HepG2 (cell line): Measurements from ENCODE around the gene DHRS4L2. TPM values are rescaled to one million over a fixed set of nuclear protein-coding genes. Genes with fewer than 3 reads are reported as not detected.
A peak's percentile ranks its signal among the peaks of the same experiment; 100 is the strongest.

Experiments
- HDAC2 ChIP-seq: sonication (generic); formaldehyde crosslinking; IDR thresholded peaks from 2 replicates; pipeline ENCODE4 v1.4.0; 2020; ENCODE audit warnings: missing genetic modification reagents
- HMG20B ChIP-seq: conservative IDR thresholded peaks from 2 replicates; pipeline ENCODE4 v1.6.1; 2016; ENCODE audit warnings: missing genetic modification reagents, missing compliant biosample characterization
- HNF4G ChIP-seq, 2 experiments: sonication (generic) in 1 of 2; formaldehyde crosslinking in 1 of 2; IDR thresholded peaks; 2 replicates each; pipeline versions ENCODE4 v1.4.0 to v1.6.1; 2011 to 2020; ENCODE audit warnings: borderline replicate concordance in 2 of 2, low read depth in 2 of 2, mild to moderate bottlenecking in 2 of 2, low read length in 1 of 2, missing genetic modification reagents in 1 of 2, moderate library complexity in 1 of 2
- HOXA7 ChIP-seq: sonication (generic); formaldehyde crosslinking; IDR thresholded peaks from 2 replicates; pipeline ENCODE4 v1.8.1; 2022; ENCODE audit warnings: mild to moderate bottlenecking, missing genetic modification reagents, moderate library complexity
- MAFF ChIP-seq: IDR thresholded peaks from 2 replicates; pipeline ENCODE4 v1.6.1; 2011; ENCODE audit warnings: low read depth, low read length, improper control_type of control experiment
- MIER3 ChIP-seq: IDR thresholded peaks from 2 replicates; pipeline ENCODE4 v1.6.1; 2016; ENCODE audit warnings: missing compliant biosample characterization, borderline replicate concordance
- PAWR ChIP-seq: sonication (generic); formaldehyde crosslinking; IDR thresholded peaks from 2 replicates; pipeline ENCODE4 v1.4.0; 2020; ENCODE audit warnings: missing genetic modification reagents, mild to moderate bottlenecking, borderline replicate concordance
- RBM22 ChIP-seq: fragments of 200-400 bp; formaldehyde crosslinking; optimal IDR thresholded peaks from 2 replicates; pipeline ENCODE3; 2017; ENCODE audit warnings: mild to moderate bottlenecking, low read length, moderate library complexity
- SATB2 ChIP-seq: sonication (generic); formaldehyde crosslinking; IDR thresholded peaks from 2 replicates; pipeline ENCODE4 v1.5.0; 2020; ENCODE audit warnings: missing genetic modification reagents
- ZNF235 ChIP-seq: sonication (generic); formaldehyde crosslinking; IDR thresholded peaks from 2 replicates; pipeline ENCODE4 v1.8.1; 2023; ENCODE audit warnings: mild to moderate bottlenecking, missing genetic modification reagents, borderline replicate concordance
- ZNF652 ChIP-seq: IDR thresholded peaks from 2 replicates; pipeline ENCODE4 v1.6.1; 2016; ENCODE audit warnings: low read depth, borderline replicate concordance
- ZNF724P ChIP-seq: sonication (generic); formaldehyde crosslinking; IDR thresholded peaks from 2 replicates; pipeline ENCODE4 v1.8.0; 2022; ENCODE audit warnings: missing genetic modification reagents, borderline replicate concordance
- ZNF780A ChIP-seq: sonication (generic); formaldehyde crosslinking; IDR thresholded peaks from 2 replicates; pipeline ENCODE4 v1.8.0; 2022; ENCODE audit warnings: mild to moderate bottlenecking, missing genetic modification reagents, moderate library complexity
- polyA plus RNA-seq, 8 experiments: library from polyadenylated mRNA; depleted of rRNA in 3 of 8; stranded (reverse) in 7 of 8; unstranded in 1 of 8; fragments of >200 nt; fragmentation: Illumina TruSeq in 4 of 8; extraction: Trizol in 4 of 8; gene quantifications; 2 replicates each; pipeline versions ENCODE4 v1.2.1 to v1.2.3, GENCODE V29; 2011 to 2016; ENCODE audit warnings: low read depth in 4 of 8, missing spikeins in 1 of 8, mixed read lengths in 1 of 8; ENCODE audit not compliant: insufficient read depth in 1 of 8
- total RNA-seq, 5 experiments: library from RNA; depleted of rRNA; stranded (reverse); fragments of >200 nt; fragmentation: Illumina TruSeq; extraction: Trizol; gene quantifications; 2 replicates each; pipeline ENCODE4 v1.2.3, GENCODE V29; 2016; ENCODE audit warnings: low read depth in 1 of 5
- TF ChIP-seq, protein P1 (sequence below): sonication (generic); formaldehyde crosslinking; IDR thresholded peaks from 2 replicates; pipeline ENCODE4 v1.5.1; 2020; ENCODE audit warnings: mild to moderate bottlenecking, moderate library complexity, missing genetic modification reagents
- TF ChIP-seq, protein P2 (sequence below): IDR thresholded peaks from 2 replicates; pipeline ENCODE4 v1.6.1; 2016; ENCODE audit warnings: control low read depth
- TF ChIP-seq, protein P3 (sequence below), 2 experiments: sonication (generic) in 1 of 2; formaldehyde crosslinking in 1 of 2; IDR thresholded peaks; 2 replicates each; pipeline versions ENCODE4 v1.5.1 to v1.6.1; 2011 to 2020; ENCODE audit warnings: borderline replicate concordance in 1 of 2, low read depth in 1 of 2, low read length in 1 of 2, mild to moderate bottlenecking in 1 of 2, missing genetic modification reagents in 1 of 2, moderate library complexity in 1 of 2
- TF ChIP-seq, protein P4 (sequence below): sonication (generic); formaldehyde crosslinking; IDR thresholded peaks from 2 replicates; pipeline ENCODE4 v1.5.0; 2020; ENCODE audit warnings: mild to moderate bottlenecking, missing genetic modification reagents, borderline replicate concordance
- TF ChIP-seq, protein P5 (sequence below): IDR thresholded peaks from 2 replicates; pipeline ENCODE4 v1.6.1; 2016; ENCODE audit warnings: low read depth, control low read depth

The DHRS4L2 gene
- total and polyA plus RNA-seq, 2 of the 13 experiments (the other 11 are each of a cell fraction or from before 2014, with no cell fraction given), result 24.7 to 38.2 TPM

DNA sequence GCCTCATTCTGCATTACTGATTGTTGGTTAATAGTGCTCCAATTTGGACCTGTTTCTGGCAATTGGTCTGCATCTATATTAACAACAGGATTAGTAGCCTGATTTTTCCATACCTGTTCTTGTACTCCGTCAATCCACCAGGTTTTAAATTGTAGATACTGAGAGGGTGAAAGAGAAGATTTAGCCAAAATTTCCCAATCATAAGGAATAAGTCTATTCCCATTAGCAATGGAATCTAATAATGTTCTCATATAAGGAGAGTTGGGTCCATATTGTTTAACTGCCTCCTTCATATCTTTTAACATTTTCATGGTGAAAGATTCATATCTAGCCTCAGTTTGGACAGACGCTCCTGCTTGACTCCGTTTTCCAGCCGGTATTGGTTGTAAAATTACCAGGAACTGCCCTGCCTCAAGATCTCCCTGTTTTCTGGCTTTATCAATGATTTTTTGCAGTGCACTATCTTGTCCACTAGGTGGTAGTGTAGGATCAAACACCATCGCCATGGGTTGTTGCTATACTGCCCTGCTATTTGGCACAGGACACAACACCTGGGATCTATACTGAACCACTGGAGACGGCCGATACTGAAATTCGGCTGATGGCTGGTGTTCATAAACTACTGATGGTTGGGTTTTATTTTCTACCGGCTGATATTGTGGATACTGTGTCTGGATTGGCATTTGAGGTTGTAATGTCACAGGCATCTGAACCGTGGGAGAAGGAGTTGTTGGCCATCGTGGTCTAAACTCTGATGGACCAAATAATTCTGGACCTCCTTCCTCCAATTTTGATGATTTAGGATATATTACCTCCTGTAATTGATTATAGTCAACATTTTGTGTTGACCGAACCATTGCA lies 25.2 kb downstream of the DHRS4L2 start (continued):
- TF ChIP-seq, protein P1, sequence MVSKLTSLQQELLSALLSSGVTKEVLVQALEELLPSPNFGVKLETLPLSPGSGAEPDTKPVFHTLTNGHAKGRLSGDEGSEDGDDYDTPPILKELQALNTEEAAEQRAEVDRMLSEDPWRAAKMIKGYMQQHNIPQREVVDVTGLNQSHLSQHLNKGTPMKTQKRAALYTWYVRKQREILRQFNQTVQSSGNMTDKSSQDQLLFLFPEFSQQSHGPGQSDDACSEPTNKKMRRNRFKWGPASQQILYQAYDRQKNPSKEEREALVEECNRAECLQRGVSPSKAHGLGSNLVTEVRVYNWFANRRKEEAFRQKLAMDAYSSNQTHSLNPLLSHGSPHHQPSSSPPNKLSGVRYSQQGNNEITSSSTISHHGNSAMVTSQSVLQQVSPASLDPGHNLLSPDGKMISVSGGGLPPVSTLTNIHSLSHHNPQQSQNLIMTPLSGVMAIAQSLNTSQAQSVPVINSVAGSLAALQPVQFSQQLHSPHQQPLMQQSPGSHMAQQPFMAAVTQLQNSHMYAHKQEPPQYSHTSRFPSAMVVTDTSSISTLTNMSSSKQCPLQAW (CRISPR knock-in tag), result peak; percentile 90
- TF ChIP-seq SATB2 (0 out of 2 replicates have a peak, but pooled peaks have one; percentile 50), MAFF (no peak), ZNF235 (CRISPR knock-in tag) (no peak), HMG20B (CRISPR knock-in tag) (no peak), MIER3 (peak; percentile 96; the same call in 1 of the 2 replicates), PAWR (CRISPR knock-in tag) (no peak), ZNF652 (CRISPR knock-in tag) (no peak; the same call in 1 of the 2 replicates), ZNF724P (no peak), HDAC2 (0 out of 2 replicates have a peak, but pooled peaks have one; percentile 55), HNF4G (IDR thresholded peaks at IDR 0.05; ENCODE audit: borderline replicate concordance, low read depth, low read length) (no peak), HNF4G (CRISPR knock-in tag; IDR thresholded peaks at IDR 0.05; ENCODE audit: borderline replicate concordance, low read depth) (peak; percentile 63; the same call in 1 of the 2 replicates), HOXA7 (CRISPR knock-in tag) (no peak), ZNF780A (CRISPR knock-in tag) (0 out of 2 replicates have a peak, but pooled peaks have one; percentile 56), RBM22 (no peak)
- TF ChIP-seq, protein P2, sequence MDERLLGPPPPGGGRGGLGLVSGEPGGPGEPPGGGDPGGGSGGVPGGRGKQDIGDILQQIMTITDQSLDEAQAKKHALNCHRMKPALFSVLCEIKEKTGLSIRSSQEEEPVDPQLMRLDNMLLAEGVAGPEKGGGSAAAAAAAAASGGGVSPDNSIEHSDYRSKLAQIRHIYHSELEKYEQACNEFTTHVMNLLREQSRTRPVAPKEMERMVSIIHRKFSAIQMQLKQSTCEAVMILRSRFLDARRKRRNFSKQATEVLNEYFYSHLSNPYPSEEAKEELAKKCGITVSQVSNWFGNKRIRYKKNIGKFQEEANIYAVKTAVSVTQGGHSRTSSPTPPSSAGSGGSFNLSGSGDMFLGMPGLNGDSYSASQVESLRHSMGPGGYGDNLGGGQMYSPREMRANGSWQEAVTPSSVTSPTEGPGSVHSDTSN (CRISPR knock-in tag), result no peak
- TF ChIP-seq, protein P3, sequence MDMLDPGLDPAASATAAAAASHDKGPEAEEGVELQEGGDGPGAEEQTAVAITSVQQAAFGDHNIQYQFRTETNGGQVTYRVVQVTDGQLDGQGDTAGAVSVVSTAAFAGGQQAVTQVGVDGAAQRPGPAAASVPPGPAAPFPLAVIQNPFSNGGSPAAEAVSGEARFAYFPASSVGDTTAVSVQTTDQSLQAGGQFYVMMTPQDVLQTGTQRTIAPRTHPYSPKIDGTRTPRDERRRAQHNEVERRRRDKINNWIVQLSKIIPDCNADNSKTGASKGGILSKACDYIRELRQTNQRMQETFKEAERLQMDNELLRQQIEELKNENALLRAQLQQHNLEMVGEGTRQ (IDR thresholded peaks at IDR 0.05; ENCODE audit: low read depth, low read length), result no peak
- TF ChIP-seq, protein P3 (CRISPR knock-in tag; IDR thresholded peaks at IDR 0.05; ENCODE audit: borderline replicate concordance), result no peak
- TF ChIP-seq, protein P4, sequence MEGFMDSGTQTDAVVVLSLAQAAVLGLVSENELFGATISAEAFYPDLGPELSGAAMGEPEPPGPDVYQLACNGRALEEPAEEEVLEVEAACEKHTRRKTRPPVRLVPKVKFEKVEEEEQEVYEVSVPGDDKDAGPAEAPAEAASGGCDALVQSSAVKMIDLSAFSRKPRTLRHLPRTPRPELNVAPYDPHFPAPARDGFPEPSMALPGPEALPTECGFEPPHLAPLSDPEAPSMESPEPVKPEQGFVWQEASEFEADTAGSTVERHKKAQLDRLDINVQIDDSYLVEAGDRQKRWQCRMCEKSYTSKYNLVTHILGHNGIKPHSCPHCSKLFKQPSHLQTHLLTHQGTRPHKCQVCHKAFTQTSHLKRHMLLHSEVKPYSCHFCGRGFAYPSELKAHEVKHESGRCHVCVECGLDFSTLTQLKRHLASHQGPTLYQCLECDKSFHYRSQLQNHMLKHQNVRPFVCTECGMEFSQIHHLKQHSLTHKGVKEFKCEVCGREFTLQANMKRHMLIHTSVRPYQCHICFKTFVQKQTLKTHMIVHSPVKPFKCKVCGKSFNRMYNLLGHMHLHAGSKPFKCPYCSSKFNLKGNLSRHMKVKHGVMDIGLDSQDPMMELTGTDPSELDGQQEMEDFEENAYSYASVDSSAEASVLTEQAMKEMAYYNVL (CRISPR knock-in tag), result no peak
- TF ChIP-seq, protein P5, sequence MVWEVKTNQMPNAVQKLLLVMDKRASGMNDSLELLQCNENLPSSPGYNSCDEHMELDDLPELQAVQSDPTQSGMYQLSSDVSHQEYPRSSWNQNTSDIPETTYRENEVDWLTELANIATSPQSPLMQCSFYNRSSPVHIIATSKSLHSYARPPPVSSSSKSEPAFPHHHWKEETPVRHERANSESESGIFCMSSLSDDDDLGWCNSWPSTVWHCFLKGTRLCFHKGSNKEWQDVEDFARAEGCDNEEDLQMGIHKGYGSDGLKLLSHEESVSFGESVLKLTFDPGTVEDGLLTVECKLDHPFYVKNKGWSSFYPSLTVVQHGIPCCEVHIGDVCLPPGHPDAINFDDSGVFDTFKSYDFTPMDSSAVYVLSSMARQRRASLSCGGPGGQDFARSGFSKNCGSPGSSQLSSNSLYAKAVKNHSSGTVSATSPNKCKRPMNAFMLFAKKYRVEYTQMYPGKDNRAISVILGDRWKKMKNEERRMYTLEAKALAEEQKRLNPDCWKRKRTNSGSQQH, result peak; percentile 81; the same call in 1 of the 2 replicates
